GM21529 (cell line): ENCODE data around the gene ELK3.

Source experiments
- ATAC-seq: cut with Tn5 transposase; IDR thresholded peaks from one replicate; pipeline ENCODE4 v1.9.1; 2021; ENCODE audit not compliant: unreplicated experiment

ELK3 gene

GRCh38 chr12:96234591-96235483 lies 40.7 kb downstream of the ELK3 start:
- ATAC-seq: no peak

GRCh38 chr12:96235484-96235826 lies 41.3 kb downstream of the ELK3 start:
- no peak for ATAC-seq

GRCh38 chr12:96236221-96236822 lies 42.1 kb downstream of the ELK3 start:
- no peak for ATAC-seq

- ATAC-seq: no peak
These were observed 42.9 kb downstream of the ELK3 start for GRCh38 chr12:96237035-96237434.

GRCh38 chr12:96237465-96238077 lies 43.4 kb downstream of the ELK3 start:
- ATAC-seq: no peak

- ATAC-seq: no peak
These were observed 44.3 kb downstream of the ELK3 start for GRCh38 chr12:96238336-96239047.

GRCh38 chr12:96239711-96240635 lies 45.8 kb downstream of the ELK3 start:
- ATAC-seq: no peak

GRCh38 chr12:96240656-96241055 lies 46.5 kb downstream of the ELK3 start:
- ATAC-seq: no peak

- no peak for ATAC-seq
These were observed 47.3 kb downstream of the ELK3 start for GRCh38 chr12:96241431-96241830.

- no peak for ATAC-seq
These were observed 47.7 kb downstream of the ELK3 start for GRCh38 chr12:96241846-96242256.

GRCh38 chr12:96242597-96242996 lies 48.4 kb downstream of the ELK3 start:
- no peak for ATAC-seq

- no peak for ATAC-seq
These were observed 50.7 kb downstream of the ELK3 start for GRCh38 chr12:96244826-96245225.

GRCh38 chr12:96246926-96247505 lies 52.8 kb downstream of the ELK3 start:
- ATAC-seq: no peak

- ATAC-seq: no peak
These were observed 53.4 kb downstream of the ELK3 start for GRCh38 chr12:96247563-96247962.

- no peak for ATAC-seq
These were observed 54.2 kb downstream of the ELK3 start for GRCh38 chr12:96248136-96248931.

- no peak for ATAC-seq
These were observed 55.3 kb downstream of the ELK3 start for GRCh38 chr12:96249196-96250118.

- ATAC-seq: no peak
These were observed 56.0 kb downstream of the ELK3 start for GRCh38 chr12:96250119-96250685.

- no peak for ATAC-seq
These were observed 60.9 kb downstream of the ELK3 start for GRCh38 chr12:96255077-96255476.
